Prostate gland (tissue), 2 donors: ENCODE measurements around the gene HNRNPU. TPM values are rescaled to one million over a fixed set of nuclear protein-coding genes. Genes with fewer than 3 reads are reported as not detected.

ENCODE experiments used
- DNase-seq: peaks from one replicate; pipeline ENCODE4 v3.0.0-alpha.2; 2019; ENCODE audit warnings: low spot score
- H3K27ac ChIP-seq, 2 donors: fragments of 200-600 bp; sonication (generic); 2 replicates each; pipeline ENCODE4 v1.5.1; 2017 to 2019
- H3K27me3 ChIP-seq: fragments of 200-600 bp; sonication (generic); replicated peaks from 2 replicates; pipeline ENCODE4 v1.5.1; 2019; ENCODE audit not compliant: insufficient read depth
- H3K36me3 ChIP-seq, 2 donors: fragments of 200-600 bp; sonication (generic); 1 replicate in 1 of 2; 2 replicates in 1 of 2; pipeline versions ENCODE4 v1.5.1 to v1.8.1; 2017 to 2019
- H3K4me1 ChIP-seq: fragments of 200-600 bp; sonication (generic); replicated peaks from 2 replicates; pipeline ENCODE4 v1.5.1; 2019
- H3K4me3 ChIP-seq, 2 donors: fragments of 200-600 bp; sonication (generic); 2 replicates each; pipeline ENCODE4 v1.5.1; 2017 to 2019
- H3K9me3 ChIP-seq: fragments of 200-600 bp; sonication (generic); 2 replicates; pipeline ENCODE4 v1.5.1; 2017
- CTCF ChIP-seq, 4 experiments: fragments of 200-600 bp in 2 of 4; fragments of 450-650 bp in 2 of 4; sonication (generic) in 2 of 4; IDR thresholded peaks; 1 replicate in 3 of 4; 2 replicates in 1 of 4; pipeline ENCODE4 v1.5.1; 2016 to 2019; ENCODE audit warnings: antibody characterized with exemption in 4 of 4, mild to moderate bottlenecking in 2 of 4, moderate library complexity in 2 of 4
- POLR2A ChIP-seq: fragments of 450-650 bp; IDR thresholded peaks from one replicate; pipeline ENCODE4 v1.6.1; 2016; ENCODE audit warnings: antibody characterized with exemption, mild to moderate bottlenecking
- POLR2AphosphoS5 ChIP-seq: sonication (generic); formaldehyde crosslinking; IDR thresholded peaks from one replicate; pipeline ENCODE4 v1.6.1; 2017; ENCODE audit warnings: antibody characterized with exemption
- WGBS: methylation state at CpG from one replicate; pipeline ENCODE4 v1.1.5; 2018; 5-methylcytosine and 5-hydroxymethylcytosine counted together
- intact Hi-C: fragments of 100-400 bp; cut with DNase I; formaldehyde crosslinking; loops from one replicate; pipeline ENCODE4 v1.14.2; 2022
- total RNA-seq, 2 donors: library from RNA; depleted of rRNA; stranded (reverse); fragments of >200 nt; gene quantifications; one replicate each; pipeline ENCODE4 v1.1.0, GENCODE V29; 2016

HNRNPU gene
- total RNA-seq, 2 donors from 2014 or later = 302 to 350 TPM

- no peak for DNase-seq
- TF ChIP-seq POLR2A (no peak), CTCF (IDR thresholded peaks at IDR 0.05) (no peak), POLR2AphosphoS5 (no peak)
- H3K27me3 ChIP-seq = no peaks in the 10 kb centered on the region
- no peaks in the 10 kb centered on the region for H3K9me3 ChIP-seq
- H3K36me3 ChIP-seq = no peaks in the 10 kb centered on the region
- intact Hi-C loops = no loop called here
- H3K4me3 ChIP-seq = no peak overlapping the region
- H3K4me1 ChIP-seq = no peaks in the 10 kb centered on the region
- 67% methylated on average over 3 of the region's 3 CpGs for WGBS
- no peak overlapping the region for H3K27ac ChIP-seq
Observed at GRCh38 chr1:244896550-244896949, 32.2 kb upstream of the HNRNPU start.

- Histone ChIP-seq H3K4me3 (no peak overlapping the region), H3K36me3 (no peaks in the 10 kb centered on the region), H3K4me1 (no peaks in the 10 kb centered on the region), H3K27me3 (no peaks in the 10 kb centered on the region), H3K27ac (no peak overlapping the region), H3K9me3 (no peaks in the 10 kb centered on the region)
- TF ChIP-seq POLR2A (no peak), POLR2AphosphoS5 (no peak), CTCF (IDR thresholded peaks at IDR 0.05) (no peak)
- intact Hi-C loops = no loop called here
- no peak for DNase-seq
- 94% methylated on average over 7 of the region's 7 CpGs for WGBS
Observed at GRCh38 chr1:244893836-244894235, 29.5 kb upstream of the HNRNPU start.

GRCh38 chr1:244887281-244887680, 22.9 kb upstream of the HNRNPU start:
- no peak overlapping the region for H3K27ac ChIP-seq
- TF ChIP-seq POLR2AphosphoS5 (no peak), CTCF (IDR thresholded peaks at IDR 0.05) (no peak), POLR2A (no peak)
- WGBS = 78% methylated on average over 4 of the region's 4 CpGs
- H3K27me3 ChIP-seq = no peaks in the 10 kb centered on the region
- no peak for DNase-seq
- intact Hi-C loops = no loop called here
- no peaks in the 10 kb centered on the region for H3K4me1 ChIP-seq
- no peaks in the 10 kb centered on the region for H3K9me3 ChIP-seq
- H3K36me3 ChIP-seq = no peaks in the 10 kb centered on the region
- H3K4me3 ChIP-seq = no peak overlapping the region

GRCh38 chr1:244881552-244882280, 17.4 kb upstream of the HNRNPU start:
- Histone ChIP-seq H3K9me3 (no peaks in the 10 kb centered on the region), H3K4me1 (no peaks in the 10 kb centered on the region), H3K4me3 (no peak overlapping the region), H3K27me3 (peaks cover 3% of the 10 kb centered on the region), H3K36me3 (no peaks in the 10 kb centered on the region), H3K27ac (no peak overlapping the region)
- no peak for TF ChIP-seq POLR2A
- TF ChIP-seq POLR2AphosphoS5 = no peak
- no peak for TF ChIP-seq CTCF (IDR thresholded peaks at IDR 0.05)
- WGBS = 68% methylated on average over 11 of the region's 11 CpGs
- intact Hi-C loops = no loop called here
- no peak for DNase-seq

GRCh38 chr1:244878681-244879080, 14.3 kb upstream of the HNRNPU start:
- no peak for TF ChIP-seq POLR2AphosphoS5
- TF ChIP-seq CTCF (IDR thresholded peaks at IDR 0.05) = no peak
- TF ChIP-seq POLR2A = no peak
- no peaks in the 10 kb centered on the region for H3K4me1 ChIP-seq
- peaks cover 3% of the 10 kb centered on the region for H3K27me3 ChIP-seq
- no peak overlapping the region for H3K4me3 ChIP-seq
- intact Hi-C loops = no loop called here
- H3K36me3 ChIP-seq = no peaks in the 10 kb centered on the region
- H3K27ac ChIP-seq = no peak overlapping the region
- H3K9me3 ChIP-seq = no peaks in the 10 kb centered on the region
- no peak for DNase-seq
- 97% methylated on average over 5 of the region's 5 CpGs for WGBS
